Myocyte (in vitro differentiated cells): ENCODE data around the gene RTRAF. TPM values are rescaled to one million over a fixed set of nuclear protein-coding genes. Genes with fewer than 3 reads are reported as not detected.

Experiments
- DNase-seq: peaks from one replicate; pipeline ENCODE4 v3.0.0-alpha.2; 2012; ENCODE audit warnings: low read depth
- total RNA-seq: library from RNA; depleted of rRNA; stranded (reverse); fragments of >200 nt; gene quantifications from 2 replicates; pipeline ENCODE4 v1.2.3, GENCODE V29; 2014

Gene RTRAF
- total RNA-seq, 1 donor from 2014 or later, result 102 TPM

- no peak for DNase-seq
These were observed 4.1 kb downstream of the RTRAF start for GRCh38 chr14:51993285-51993920.

GRCh38 chr14:51996148-51996746 lies 6.9 kb downstream of the RTRAF start:
- DNase-seq, result peak; percentile 57

GRCh38 chr14:51998348-51998747 lies 9.0 kb downstream of the RTRAF start:
- DNase-seq, result no peak

GRCh38 chr14:51999084-51999483 lies 9.7 kb downstream of the RTRAF start:
- no peak for DNase-seq

GRCh38 chr14:52000019-52000582 lies 10.8 kb downstream of the RTRAF start:
- no peak for DNase-seq

GRCh38 chr14:52000696-52001095 lies 11.3 kb downstream of the RTRAF start:
- DNase-seq, result no peak

- no peak for DNase-seq
These were observed 13.2 kb downstream of the RTRAF start for GRCh38 chr14:52002542-52002941.

- no peak for DNase-seq
These were observed 14.0 kb downstream of the RTRAF start for GRCh38 chr14:52003324-52003723.

- DNase-seq, result no peak
These were observed 16.3 kb downstream of the RTRAF start for GRCh38 chr14:52005625-52006024.

GRCh38 chr14:52006361-52006760 lies 17.0 kb downstream of the RTRAF start:
- no peak for DNase-seq

GRCh38 chr14:52007211-52007610 lies 17.9 kb downstream of the RTRAF start:
- DNase-seq, result no peak

GRCh38 chr14:52007637-52008036 lies 18.3 kb downstream of the RTRAF start:
- no peak for DNase-seq

- DNase-seq, result no peak
These were observed 18.8 kb downstream of the RTRAF start for GRCh38 chr14:52008136-52008535.

- no peak for DNase-seq
These were observed 20.9 kb downstream of the RTRAF start for GRCh38 chr14:52010173-52010693.

- no peak for DNase-seq
These were observed 22.2 kb downstream of the RTRAF start for GRCh38 chr14:52011523-52011922.

GRCh38 chr14:52012635-52013034 lies 23.3 kb downstream of the RTRAF start:
- peak; percentile 34 for DNase-seq

- no peak for DNase-seq
These were observed 24.7 kb downstream of the RTRAF start for GRCh38 chr14:52013984-52014600.

- DNase-seq, result no peak
These were observed 25.4 kb downstream of the RTRAF start for GRCh38 chr14:52014601-52015267.

- no peak for DNase-seq
These were observed 26.2 kb downstream of the RTRAF start for GRCh38 chr14:52015411-52016030.

GRCh38 chr14:52018252-52018651 lies 28.9 kb downstream of the RTRAF start:
- DNase-seq, result no peak

- no peak for DNase-seq
These were observed 29.6 kb downstream of the RTRAF start for GRCh38 chr14:52018970-52019369.
